ENCODE measurements around the gene CTSC. TPM values are rescaled to one million over a fixed set of nuclear protein-coding genes. Genes with fewer than 3 reads are reported as not detected.

The CTSC gene
- polyA plus RNA-seq, 1 of the 3 experiments (the other 2 are of a cell fraction): 104 TPM

DNA sequence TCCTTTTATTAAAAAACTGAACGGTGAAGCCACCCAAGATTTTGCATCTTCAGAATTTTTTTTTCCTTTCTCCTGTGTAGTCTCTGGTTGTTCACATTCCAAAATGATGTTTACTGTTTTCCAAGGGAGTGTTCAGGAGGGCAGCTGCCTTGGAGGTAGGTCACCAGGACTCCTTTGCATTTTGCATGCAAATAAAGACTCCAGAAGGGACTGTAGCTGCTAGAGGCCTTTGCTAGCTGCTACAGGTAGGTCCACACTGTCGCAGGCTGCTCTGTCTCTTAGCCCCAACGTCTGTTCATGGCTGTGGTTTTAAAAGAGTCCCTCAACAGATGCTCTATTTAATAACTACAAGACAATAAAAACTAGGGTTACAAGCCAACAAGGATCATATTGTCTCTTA is 11.4 kb downstream of the CTSC start:
- no peaks in the 10 kb centered on the region for H3K9me3 ChIP-seq
- H3K4me3 ChIP-seq (ENCODE audit: low read depth in 2 of 2, low read length in 1 of 2): no peak overlapping the region
- ChIA-PET CTCF (interaction anchor here (1.3 kb wide), 1 partner anchor 11 kb away, joined by 4 read pairs; the partner anchor contains the start of gene CTSC), POLR2A (no interaction called here)
- no peaks in the 10 kb centered on the region for H3K79me2 ChIP-seq (ENCODE audit: insufficient read depth)
- H4K20me1 ChIP-seq (ENCODE audit: insufficient read depth): no peaks in the 10 kb centered on the region
- 91% methylated on average over 3 of the region's 3 CpGs for WGBS (ENCODE audit: low lambda C conversion rate)
- TF ChIP-seq, protein P1, sequence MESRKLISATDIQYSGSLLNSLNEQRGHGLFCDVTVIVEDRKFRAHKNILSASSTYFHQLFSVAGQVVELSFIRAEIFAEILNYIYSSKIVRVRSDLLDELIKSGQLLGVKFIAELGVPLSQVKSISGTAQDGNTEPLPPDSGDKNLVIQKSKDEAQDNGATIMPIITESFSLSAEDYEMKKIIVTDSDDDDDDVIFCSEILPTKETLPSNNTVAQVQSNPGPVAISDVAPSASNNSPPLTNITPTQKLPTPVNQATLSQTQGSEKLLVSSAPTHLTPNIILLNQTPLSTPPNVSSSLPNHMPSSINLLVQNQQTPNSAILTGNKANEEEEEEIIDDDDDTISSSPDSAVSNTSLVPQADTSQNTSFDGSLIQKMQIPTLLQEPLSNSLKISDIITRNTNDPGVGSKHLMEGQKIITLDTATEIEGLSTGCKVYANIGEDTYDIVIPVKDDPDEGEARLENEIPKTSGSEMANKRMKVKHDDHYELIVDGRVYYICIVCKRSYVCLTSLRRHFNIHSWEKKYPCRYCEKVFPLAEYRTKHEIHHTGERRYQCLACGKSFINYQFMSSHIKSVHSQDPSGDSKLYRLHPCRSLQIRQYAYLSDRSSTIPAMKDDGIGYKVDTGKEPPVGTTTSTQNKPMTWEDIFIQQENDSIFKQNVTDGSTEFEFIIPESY (IDR thresholded peaks at IDR 0.05; ENCODE audit: borderline replicate concordance, low read depth): no peak
- no peak for TF ChIP-seq SMC3 (IDR thresholded peaks at IDR 0.05; ENCODE audit: low read depth, low read length)
- TF ChIP-seq NRF1 (IDR thresholded peaks at IDR 0.05; ENCODE audit: low read depth, low read length): no peak
- TF ChIP-seq, protein P2, sequence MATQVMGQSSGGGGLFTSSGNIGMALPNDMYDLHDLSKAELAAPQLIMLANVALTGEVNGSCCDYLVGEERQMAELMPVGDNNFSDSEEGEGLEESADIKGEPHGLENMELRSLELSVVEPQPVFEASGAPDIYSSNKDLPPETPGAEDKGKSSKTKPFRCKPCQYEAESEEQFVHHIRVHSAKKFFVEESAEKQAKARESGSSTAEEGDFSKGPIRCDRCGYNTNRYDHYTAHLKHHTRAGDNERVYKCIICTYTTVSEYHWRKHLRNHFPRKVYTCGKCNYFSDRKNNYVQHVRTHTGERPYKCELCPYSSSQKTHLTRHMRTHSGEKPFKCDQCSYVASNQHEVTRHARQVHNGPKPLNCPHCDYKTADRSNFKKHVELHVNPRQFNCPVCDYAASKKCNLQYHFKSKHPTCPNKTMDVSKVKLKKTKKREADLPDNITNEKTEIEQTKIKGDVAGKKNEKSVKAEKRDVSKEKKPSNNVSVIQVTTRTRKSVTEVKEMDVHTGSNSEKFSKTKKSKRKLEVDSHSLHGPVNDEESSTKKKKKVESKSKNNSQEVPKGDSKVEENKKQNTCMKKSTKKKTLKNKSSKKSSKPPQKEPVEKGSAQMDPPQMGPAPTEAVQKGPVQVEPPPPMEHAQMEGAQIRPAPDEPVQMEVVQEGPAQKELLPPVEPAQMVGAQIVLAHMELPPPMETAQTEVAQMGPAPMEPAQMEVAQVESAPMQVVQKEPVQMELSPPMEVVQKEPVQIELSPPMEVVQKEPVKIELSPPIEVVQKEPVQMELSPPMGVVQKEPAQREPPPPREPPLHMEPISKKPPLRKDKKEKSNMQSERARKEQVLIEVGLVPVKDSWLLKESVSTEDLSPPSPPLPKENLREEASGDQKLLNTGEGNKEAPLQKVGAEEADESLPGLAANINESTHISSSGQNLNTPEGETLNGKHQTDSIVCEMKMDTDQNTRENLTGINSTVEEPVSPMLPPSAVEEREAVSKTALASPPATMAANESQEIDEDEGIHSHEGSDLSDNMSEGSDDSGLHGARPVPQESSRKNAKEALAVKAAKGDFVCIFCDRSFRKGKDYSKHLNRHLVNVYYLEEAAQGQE (IDR thresholded peaks at IDR 0.05; ENCODE audit: low read depth, low read length): no peak
- TF ChIP-seq RFX5 (IDR thresholded peaks at IDR 0.05; ENCODE audit: low read length): no peak
- no peak for TF ChIP-seq EZH2phosphoT487 (IDR thresholded peaks at IDR 0.05; ENCODE audit: borderline replicate concordance, low read depth)
- TF ChIP-seq CHD2 (IDR thresholded peaks at IDR 0.05; ENCODE audit: low read length, partially characterized antibody): no peak
- no peak for TF ChIP-seq ELF1 (IDR thresholded peaks at IDR 0.05)
- TF ChIP-seq POLR2AphosphoS5 (IDR thresholded peaks at IDR 0.05; ENCODE audit: low read depth, low read length): no peak
- no peak for TF ChIP-seq MEF2A (IDR thresholded peaks at IDR 0.05; ENCODE audit: borderline replicate concordance, low read depth)
- TF ChIP-seq, protein P3, sequence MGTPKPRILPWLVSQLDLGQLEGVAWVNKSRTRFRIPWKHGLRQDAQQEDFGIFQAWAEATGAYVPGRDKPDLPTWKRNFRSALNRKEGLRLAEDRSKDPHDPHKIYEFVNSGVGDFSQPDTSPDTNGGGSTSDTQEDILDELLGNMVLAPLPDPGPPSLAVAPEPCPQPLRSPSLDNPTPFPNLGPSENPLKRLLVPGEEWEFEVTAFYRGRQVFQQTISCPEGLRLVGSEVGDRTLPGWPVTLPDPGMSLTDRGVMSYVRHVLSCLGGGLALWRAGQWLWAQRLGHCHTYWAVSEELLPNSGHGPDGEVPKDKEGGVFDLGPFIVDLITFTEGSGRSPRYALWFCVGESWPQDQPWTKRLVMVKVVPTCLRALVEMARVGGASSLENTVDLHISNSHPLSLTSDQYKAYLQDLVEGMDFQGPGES (IDR thresholded peaks at IDR 0.05; ENCODE audit: low read depth, low read length): no peak
- TF ChIP-seq, protein P4, sequence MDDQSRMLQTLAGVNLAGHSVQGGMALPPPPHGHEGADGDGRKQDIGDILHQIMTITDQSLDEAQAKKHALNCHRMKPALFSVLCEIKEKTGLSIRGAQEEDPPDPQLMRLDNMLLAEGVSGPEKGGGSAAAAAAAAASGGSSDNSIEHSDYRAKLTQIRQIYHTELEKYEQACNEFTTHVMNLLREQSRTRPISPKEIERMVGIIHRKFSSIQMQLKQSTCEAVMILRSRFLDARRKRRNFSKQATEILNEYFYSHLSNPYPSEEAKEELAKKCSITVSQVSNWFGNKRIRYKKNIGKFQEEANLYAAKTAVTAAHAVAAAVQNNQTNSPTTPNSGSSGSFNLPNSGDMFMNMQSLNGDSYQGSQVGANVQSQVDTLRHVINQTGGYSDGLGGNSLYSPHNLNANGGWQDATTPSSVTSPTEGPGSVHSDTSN (IDR thresholded peaks at IDR 0.05): no peak
- no peaks in the 10 kb centered on the region for H3K9me2 ChIP-seq
- no peak overlapping the region for H3K27ac ChIP-seq (ENCODE audit: low read depth in 2 of 2, low read length in 1 of 2)
- H2AFZ ChIP-seq (ENCODE audit: low read depth): no peak overlapping the region
- no peaks in the 10 kb centered on the region for H3K27me3 ChIP-seq (ENCODE audit: insufficient read depth)
- no peak for DNase-seq
- H3K9ac ChIP-seq: no peak overlapping the region
- peaks cover 10% of the 10 kb centered on the region in 2 experiments for H3K36me3 ChIP-seq (replicated peaks in 1 of 2; ENCODE audit: control insufficient read depth in 1 of 2, insufficient read depth in 2 of 2, low read length in 1 of 2)
- no peak overlapping the region for H3K4me2 ChIP-seq
- H3F3A ChIP-seq (replicated peaks; ENCODE audit: insufficient read depth): no peaks in the 10 kb centered on the region
- no peaks in the 10 kb centered on the region for H3K4me1 ChIP-seq (ENCODE audit: control insufficient read depth in 1 of 2, insufficient read depth in 2 of 2, low read depth in 1 of 2, low read length in 1 of 2)
